Keratinocyte (primary cell): ENCODE measurements around the gene FOXA1. TPM values are rescaled to one million over a fixed set of nuclear protein-coding genes. Genes with fewer than 3 reads are reported as not detected.

Source experiments
- DNase-seq: peaks from one replicate; pipeline ENCODE4 v3.0.0-alpha.2; 2011; ENCODE audit warnings: low read depth, missing footprints, low spot score
- FAIRE-seq: peaks from 2 replicates; lab custom pipeline; 2011; peaks lifted over from hg19 to GRCh38; lab: Jason Lieb, UNC
- H2AFZ ChIP-seq: 2 replicates; pipeline ENCODE4 v1.6.0; 2012; ENCODE audit warnings: low read length, control low read depth, inconsistent platforms; ENCODE audit not compliant: control insufficient read depth
- H3K27ac ChIP-seq: 2 replicates; pipeline ENCODE4 v1.5.1; 2011; ENCODE audit warnings: low read length; ENCODE audit not compliant: control insufficient read depth, insufficient read depth
- H3K27me3 ChIP-seq: 3 replicates; pipeline ENCODE4 v1.6.0; 2011; ENCODE audit warnings: low read length; ENCODE audit not compliant: control insufficient read depth, insufficient read depth; ENCODE audit errors: extremely low read depth
- H3K36me3 ChIP-seq, 2 experiments: 2 replicates in 1 of 2; 3 replicates in 1 of 2; pipeline ENCODE4 v1.5.1; 2011; ENCODE audit warnings: low read length in 2 of 2, mild to moderate bottlenecking in 1 of 2; ENCODE audit not compliant: control insufficient read depth in 2 of 2, insufficient read depth in 2 of 2; ENCODE audit errors: extremely low read depth in 1 of 2
- H3K4me1 ChIP-seq: 3 replicates; pipeline ENCODE4 v1.5.1; 2011; ENCODE audit warnings: low read length; ENCODE audit not compliant: control insufficient read depth, insufficient read depth; ENCODE audit errors: extremely low read depth
- H3K4me2 ChIP-seq: 3 replicates; pipeline ENCODE4 v1.6.0; 2011; ENCODE audit warnings: low read depth, low read length; ENCODE audit not compliant: control insufficient read depth, insufficient read depth; ENCODE audit errors: extremely low read depth
- H3K4me3 ChIP-seq, 3 experiments: fragments of 200-600 bp in 1 of 3; sonication (generic) in 1 of 3; 2 replicates in 2 of 3; 3 replicates in 1 of 3; pipeline ENCODE4 v1.5.1; 2011 to 2016; ENCODE audit warnings: low read length in 3 of 3, mild to moderate bottlenecking in 3 of 3, control low read depth in 2 of 3, inconsistent platforms in 1 of 3, low read depth in 1 of 3, mixed read lengths in 1 of 3, mixed run types in 1 of 3, moderate library complexity in 1 of 3; ENCODE audit not compliant: control insufficient read depth in 2 of 3, insufficient read depth in 2 of 3; ENCODE audit errors: extremely low read depth in 1 of 3
- H3K79me2 ChIP-seq: 2 replicates; pipeline ENCODE4 v1.6.0; 2012; ENCODE audit warnings: low read length; ENCODE audit not compliant: control insufficient read depth, insufficient read depth
- H3K9ac ChIP-seq: 3 replicates; pipeline ENCODE4 v1.6.0; 2011; ENCODE audit warnings: low read length; ENCODE audit not compliant: control insufficient read depth, insufficient read depth; ENCODE audit errors: extremely low read depth
- H3K9me1 ChIP-seq: 3 replicates; pipeline ENCODE4 v1.6.0; 2011; ENCODE audit warnings: low read length; ENCODE audit not compliant: control insufficient read depth, insufficient read depth; ENCODE audit errors: extremely low read depth
- H3K9me3 ChIP-seq: 2 replicates; pipeline ENCODE4 v1.5.1; 2012; ENCODE audit warnings: low read depth, low read length; ENCODE audit not compliant: control insufficient read depth
- H4K20me1 ChIP-seq: 3 replicates; pipeline ENCODE4 v1.6.0; 2011; ENCODE audit warnings: low read length; ENCODE audit not compliant: control insufficient read depth, insufficient read depth; ENCODE audit errors: extremely low read depth
- EZH2 ChIP-seq: IDR thresholded peaks from one replicate; pipeline ENCODE4 v1.6.1; 2012; ENCODE audit warnings: inconsistent platforms, mild to moderate bottlenecking, low read length, moderate library complexity
- dilution Hi-C: fragments of 300-500 bp; cut with MboI; formaldehyde crosslinking; loops from one replicate; pipeline ENCODE4 v1.7.0; 2020; ENCODE audit warnings: low sequenced_read_pairs; ENCODE audit not compliant: extremely low pct_ligation_motif_present
- polyA plus RNA-seq, 5 experiments: library from polyadenylated mRNA; depleted of rRNA in 3 of 5; stranded (reverse) in 3 of 5; stranded (forward) in 1 of 5; unstranded in 1 of 5; fragments of >200 nt; gene quantifications; 1 replicate in 1 of 5; 2 replicates in 3 of 5; 3 replicates in 1 of 5; pipeline versions ENCODE4 v1.2.1 to v1.2.3, GENCODE V29; 2011 to 2012; ENCODE audit warnings: missing spikeins in 2 of 5, low read depth in 1 of 5, low replicate concordance in 1 of 5
- TF ChIP-seq, protein P1 (sequence below), 3 experiments: IDR thresholded peaks in 1 of 3; conservative IDR thresholded peaks in 1 of 3; optimal IDR thresholded peaks in 1 of 3; 2 replicates in 2 of 3; 3 replicates in 1 of 3; pipeline versions ENCODE3 to v1.5.1; 2011; ENCODE audit warnings: low read length in 3 of 3, mild to moderate bottlenecking in 3 of 3, moderate library complexity in 2 of 3, control low read depth in 1 of 3, inconsistent platforms in 1 of 3; ENCODE audit not compliant: insufficient read depth in 2 of 3; ENCODE audit errors: extremely low read depth in 1 of 3

The FOXA1 gene
- polyA plus RNA-seq, 1 donor (not counting 4 experiments of a cell fraction or from before 2014, with no cell fraction given) = 0.85 TPM

DNA sequence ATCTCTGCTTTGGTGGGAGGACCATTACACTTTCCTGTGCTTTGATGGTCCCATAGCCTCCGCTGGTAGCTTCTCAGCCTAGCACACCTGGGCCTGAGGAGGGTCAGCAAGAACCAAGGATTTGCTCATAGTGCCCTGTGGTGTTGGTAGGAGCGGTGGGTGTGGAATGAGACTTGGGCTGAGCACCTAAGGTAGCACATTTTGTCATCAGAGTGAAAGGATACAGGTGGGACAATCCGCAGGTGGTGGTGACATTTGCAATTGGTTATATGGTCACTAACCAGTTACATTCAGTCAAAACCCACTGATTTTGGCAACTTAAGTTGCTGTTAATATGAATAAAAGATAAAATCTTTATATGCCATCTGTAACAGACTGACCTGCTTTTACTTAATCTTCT, 47.1 kb upstream of the FOXA1 start:
- no peak for DNase-seq
- H3K9me3 ChIP-seq = no peaks in the 10 kb centered on the region
- no peak overlapping the region for H3K4me2 ChIP-seq
- dilution Hi-C loops = no loop called here
- FAIRE-seq = no peak
- no peak overlapping the region for H2AFZ ChIP-seq
- H3K4me3 ChIP-seq = no peak overlapping the region
- H3K36me3 ChIP-seq = no peaks in the 10 kb centered on the region
- TF ChIP-seq, protein P1, sequence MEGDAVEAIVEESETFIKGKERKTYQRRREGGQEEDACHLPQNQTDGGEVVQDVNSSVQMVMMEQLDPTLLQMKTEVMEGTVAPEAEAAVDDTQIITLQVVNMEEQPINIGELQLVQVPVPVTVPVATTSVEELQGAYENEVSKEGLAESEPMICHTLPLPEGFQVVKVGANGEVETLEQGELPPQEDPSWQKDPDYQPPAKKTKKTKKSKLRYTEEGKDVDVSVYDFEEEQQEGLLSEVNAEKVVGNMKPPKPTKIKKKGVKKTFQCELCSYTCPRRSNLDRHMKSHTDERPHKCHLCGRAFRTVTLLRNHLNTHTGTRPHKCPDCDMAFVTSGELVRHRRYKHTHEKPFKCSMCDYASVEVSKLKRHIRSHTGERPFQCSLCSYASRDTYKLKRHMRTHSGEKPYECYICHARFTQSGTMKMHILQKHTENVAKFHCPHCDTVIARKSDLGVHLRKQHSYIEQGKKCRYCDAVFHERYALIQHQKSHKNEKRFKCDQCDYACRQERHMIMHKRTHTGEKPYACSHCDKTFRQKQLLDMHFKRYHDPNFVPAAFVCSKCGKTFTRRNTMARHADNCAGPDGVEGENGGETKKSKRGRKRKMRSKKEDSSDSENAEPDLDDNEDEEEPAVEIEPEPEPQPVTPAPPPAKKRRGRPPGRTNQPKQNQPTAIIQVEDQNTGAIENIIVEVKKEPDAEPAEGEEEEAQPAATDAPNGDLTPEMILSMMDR (optimal IDR thresholded peaks at IDR 0.05 in 1 of 3, IDR thresholded peaks at IDR 0.05 in 1 of 3, conservative IDR thresholded peaks at IDR 0.05 in 1 of 3; ENCODE audit: extremely low read depth in 1 of 3, insufficient read depth in 2 of 3, low read length in 3 of 3) = no peak
- no peaks in the 10 kb centered on the region for H3K79me2 ChIP-seq
- no peak overlapping the region for H3K27ac ChIP-seq
- no peaks in the 10 kb centered on the region for H3K27me3 ChIP-seq
- H3K9me1 ChIP-seq = no peaks in the 10 kb centered on the region
- no peaks in the 10 kb centered on the region for H3K4me1 ChIP-seq
- no peak overlapping the region for H3K9ac ChIP-seq
- H4K20me1 ChIP-seq = no peaks in the 10 kb centered on the region

DNA sequence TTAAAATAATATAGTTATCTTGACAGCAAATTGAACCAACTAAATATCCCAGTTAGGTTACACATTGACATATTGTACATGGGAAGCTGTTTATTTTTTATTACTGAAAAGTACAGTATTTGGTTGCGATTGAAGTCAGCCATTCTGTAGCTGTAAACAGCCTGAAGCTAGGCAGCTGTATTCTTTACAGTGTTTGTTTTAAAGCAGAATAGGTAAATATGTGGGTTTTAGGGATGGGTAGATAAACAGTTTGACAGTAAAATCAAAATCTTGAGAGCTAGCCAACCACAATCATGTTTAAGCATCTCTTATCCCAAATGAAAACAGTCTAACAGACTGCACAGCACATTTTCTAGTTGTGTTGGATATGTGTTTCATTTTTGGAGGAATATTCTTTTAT, 46.1 kb upstream of the FOXA1 start:
- Histone ChIP-seq H3K4me1 (no peaks in the 10 kb centered on the region), H3K9me3 (no peaks in the 10 kb centered on the region), H3K4me2 (no peak overlapping the region), H3K4me3 (no peak overlapping the region), H3K9ac (no peak overlapping the region), H3K27me3 (no peaks in the 10 kb centered on the region), H3K9me1 (no peaks in the 10 kb centered on the region), H3K27ac (no peak overlapping the region), H4K20me1 (no peaks in the 10 kb centered on the region), H3K36me3 (no peaks in the 10 kb centered on the region), H3K79me2 (no peaks in the 10 kb centered on the region), H2AFZ (no peak overlapping the region)
- no peak for FAIRE-seq
- dilution Hi-C loops = no loop called here
- TF ChIP-seq, protein P1 (optimal IDR thresholded peaks at IDR 0.05 in 1 of 3, IDR thresholded peaks at IDR 0.05 in 1 of 3, conservative IDR thresholded peaks at IDR 0.05 in 1 of 3; ENCODE audit: extremely low read depth in 1 of 3, insufficient read depth in 2 of 3, low read length in 3 of 3) = no peak
- TF ChIP-seq EZH2 = no peak
- DNase-seq = no peak
